ENCODE data around the gene MARCO. TPM values are rescaled to one million over a fixed set of nuclear protein-coding genes. Genes with fewer than 3 reads are reported as not detected.
"Not testable (repeated sequence)": the region's sequence is repeated elsewhere in the genome, so short reads cannot be mapped to it uniquely, and the experiment has no call there.

The MARCO gene
- total and polyA plus RNA-seq, 4 donors = 0.19 to 3.0 (median 0.44) TPM

GRCh38 chr2:118993392-118993752 is 51.4 kb downstream of the MARCO start:
- Histone ChIP-seq H3K27ac (ENCODE audit: low read depth, low read length) (no peak overlapping the region), H3K27me3 (ENCODE audit: control insufficient read depth, insufficient read depth, low read length) (no peaks in the 10 kb centered on the region), H3K4me3 (ENCODE audit: low read depth, low read length) (no peak overlapping the region), H3K4me1 (ENCODE audit: control insufficient read depth, insufficient read depth, low read length) (no peaks in the 10 kb centered on the region), H3K36me3 (ENCODE audit: control insufficient read depth, insufficient read depth, low read length) (no peaks in the 10 kb centered on the region), H3K9me3 (ENCODE audit: control insufficient read depth, insufficient read depth, low read length) (no peaks in the 10 kb centered on the region)
- no peak for DNase-seq (ENCODE audit: low read depth in 4 of 6, low spot score in 6 of 6)
- WGBS (ENCODE audit: insufficient coverage) = 90% methylated on average over 4 of the region's 4 CpGs

- Histone ChIP-seq H3K27me3 (ENCODE audit: control insufficient read depth, insufficient read depth, low read length) (no peaks in the 10 kb centered on the region), H3K36me3 (ENCODE audit: control insufficient read depth, insufficient read depth, low read length) (no peaks in the 10 kb centered on the region), H3K4me1 (ENCODE audit: control insufficient read depth, insufficient read depth, low read length) (no peaks in the 10 kb centered on the region), H3K4me3 (ENCODE audit: low read depth, low read length) (no peak overlapping the region), H3K9me3 (ENCODE audit: control insufficient read depth, insufficient read depth, low read length) (no peaks in the 10 kb centered on the region), H3K27ac (ENCODE audit: low read depth, low read length) (no peak overlapping the region)
- 94% methylated on average over 12 of the region's 14 CpGs for WGBS (ENCODE audit: insufficient coverage)
- no peak for DNase-seq (ENCODE audit: low read depth in 4 of 6, low spot score in 6 of 6)
Measured at GRCh38 chr2:118994172-118994700, 52.2 kb downstream of the MARCO start.

- DNase-seq (ENCODE audit: low read depth in 4 of 6, low spot score in 6 of 6) = no peak
Measured at GRCh38 chr2:118994778-118995177, 52.8 kb downstream of the MARCO start.

GRCh38 chr2:119003856-119004255 is 61.9 kb downstream of the MARCO start:
- WGBS (ENCODE audit: insufficient coverage) = 92% methylated on average over 4 of the region's 4 CpGs
- H3K27ac ChIP-seq (ENCODE audit: low read depth, low read length); H3K27me3 ChIP-seq (ENCODE audit: control insufficient read depth, insufficient read depth, low read length); H3K36me3 ChIP-seq (ENCODE audit: control insufficient read depth, insufficient read depth, low read length); H3K9me3 ChIP-seq (ENCODE audit: control insufficient read depth, insufficient read depth, low read length); H3K4me1 ChIP-seq (ENCODE audit: control insufficient read depth, insufficient read depth, low read length); H3K4me3 ChIP-seq (ENCODE audit: low read depth, low read length); DNase-seq (ENCODE audit: low read depth in 4 of 6, low spot score in 6 of 6): not testable (repeated sequence)

More at GRCh38 chr2:118994778-118995177, 52.8 kb downstream of the MARCO start:
- no peaks in the 10 kb centered on the region for H3K9me3 ChIP-seq (ENCODE audit: control insufficient read depth, insufficient read depth, low read length)
- 83% methylated on average over 2 of the region's 2 CpGs for WGBS (ENCODE audit: insufficient coverage)
- no peak overlapping the region for H3K4me3 ChIP-seq (ENCODE audit: low read depth, low read length)
- H3K27me3 ChIP-seq (ENCODE audit: control insufficient read depth, insufficient read depth, low read length) = no peaks in the 10 kb centered on the region
- no peaks in the 10 kb centered on the region for H3K36me3 ChIP-seq (ENCODE audit: control insufficient read depth, insufficient read depth, low read length)
- no peak overlapping the region for H3K27ac ChIP-seq (ENCODE audit: low read depth, low read length)
- no peaks in the 10 kb centered on the region for H3K4me1 ChIP-seq (ENCODE audit: control insufficient read depth, insufficient read depth, low read length)

DNA sequence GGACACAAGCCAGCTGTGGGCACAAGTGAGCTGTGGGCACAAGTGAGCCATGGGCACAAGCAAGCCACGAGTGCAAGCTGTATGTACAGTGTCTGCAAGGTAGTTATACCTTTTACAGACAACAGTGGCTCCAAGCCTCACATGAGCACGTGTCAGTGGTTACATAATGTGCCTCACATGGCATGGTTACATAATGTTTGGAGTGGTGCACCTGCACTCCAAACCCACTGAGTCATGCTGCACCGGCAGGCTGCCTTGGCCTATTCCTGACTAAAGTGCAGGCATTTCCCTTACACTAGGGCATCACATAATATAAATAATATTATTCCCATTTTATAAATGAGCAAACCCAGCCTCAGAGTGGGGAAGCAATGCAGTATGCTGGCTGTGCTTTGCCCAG is 62.6 kb downstream of the MARCO start:
- no peak overlapping the region for H3K27ac ChIP-seq (ENCODE audit: low read depth, low read length)
- peaks cover 3% of the 10 kb centered on the region for H3K9me3 ChIP-seq (ENCODE audit: control insufficient read depth, insufficient read depth, low read length)
- no peak for DNase-seq (ENCODE audit: low read depth in 4 of 6, low spot score in 6 of 6)
- peaks cover 2% of the 10 kb centered on the region for H3K27me3 ChIP-seq (ENCODE audit: control insufficient read depth, insufficient read depth, low read length)
- H3K4me3 ChIP-seq (ENCODE audit: low read depth, low read length) = no peak overlapping the region
- no peaks in the 10 kb centered on the region for H3K36me3 ChIP-seq (ENCODE audit: control insufficient read depth, insufficient read depth, low read length)
- no peaks in the 10 kb centered on the region for H3K4me1 ChIP-seq (ENCODE audit: control insufficient read depth, insufficient read depth, low read length)
- 89% methylated on average over 1 of the region's 3 CpGs for WGBS (ENCODE audit: insufficient coverage)

DNA sequence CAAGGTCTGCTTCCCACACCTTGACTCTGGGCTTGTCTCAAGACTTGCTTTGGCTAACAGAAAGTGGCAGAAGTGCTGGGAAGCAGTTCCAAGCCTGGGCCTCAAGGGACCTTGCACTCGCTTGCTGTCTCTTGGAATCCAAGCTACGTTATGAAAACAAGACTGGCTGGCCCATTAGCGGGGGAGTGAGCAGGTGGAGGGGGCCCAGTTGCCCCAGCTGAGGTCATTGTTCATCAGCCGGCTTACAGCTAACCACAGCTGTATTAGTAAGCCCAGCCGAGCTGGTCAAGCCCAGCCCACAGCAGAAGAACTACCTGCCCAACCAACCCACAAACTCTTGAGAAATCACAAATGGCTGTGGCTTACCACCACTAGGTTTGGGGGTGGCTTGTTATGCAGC is 63.1 kb downstream of the MARCO start:
- no peaks in the 10 kb centered on the region for H3K36me3 ChIP-seq (ENCODE audit: control insufficient read depth, insufficient read depth, low read length)
- H3K4me1 ChIP-seq (ENCODE audit: control insufficient read depth, insufficient read depth, low read length) = no peaks in the 10 kb centered on the region
- H3K27me3 ChIP-seq (ENCODE audit: control insufficient read depth, insufficient read depth, low read length) = peaks cover 2% of the 10 kb centered on the region
- no peak overlapping the region for H3K4me3 ChIP-seq (ENCODE audit: low read depth, low read length)
- 93% methylated on average over 4 of the region's 5 CpGs for WGBS (ENCODE audit: insufficient coverage)
- H3K27ac ChIP-seq (ENCODE audit: low read depth, low read length) = no peak overlapping the region
- H3K9me3 ChIP-seq (ENCODE audit: control insufficient read depth, insufficient read depth, low read length) = peaks cover 3% of the 10 kb centered on the region
- DNase-seq (ENCODE audit: low read depth in 4 of 6, low spot score in 6 of 6) = no peak

GRCh38 chr2:119005555-119005954 is 63.6 kb downstream of the MARCO start:
- Histone ChIP-seq H3K4me1 (ENCODE audit: control insufficient read depth, insufficient read depth, low read length) (no peaks in the 10 kb centered on the region), H3K27me3 (ENCODE audit: control insufficient read depth, insufficient read depth, low read length) (peaks cover 5% of the 10 kb centered on the region), H3K27ac (ENCODE audit: low read depth, low read length) (no peak overlapping the region), H3K9me3 (ENCODE audit: control insufficient read depth, insufficient read depth, low read length) (peaks cover 3% of the 10 kb centered on the region), H3K36me3 (ENCODE audit: control insufficient read depth, insufficient read depth, low read length) (no peaks in the 10 kb centered on the region), H3K4me3 (ENCODE audit: low read depth, low read length) (no peak overlapping the region)
- WGBS (ENCODE audit: insufficient coverage) = 82% methylated on average over 6 of the region's 6 CpGs
- no peak for DNase-seq (ENCODE audit: low read depth in 4 of 6, low spot score in 6 of 6)

DNA sequence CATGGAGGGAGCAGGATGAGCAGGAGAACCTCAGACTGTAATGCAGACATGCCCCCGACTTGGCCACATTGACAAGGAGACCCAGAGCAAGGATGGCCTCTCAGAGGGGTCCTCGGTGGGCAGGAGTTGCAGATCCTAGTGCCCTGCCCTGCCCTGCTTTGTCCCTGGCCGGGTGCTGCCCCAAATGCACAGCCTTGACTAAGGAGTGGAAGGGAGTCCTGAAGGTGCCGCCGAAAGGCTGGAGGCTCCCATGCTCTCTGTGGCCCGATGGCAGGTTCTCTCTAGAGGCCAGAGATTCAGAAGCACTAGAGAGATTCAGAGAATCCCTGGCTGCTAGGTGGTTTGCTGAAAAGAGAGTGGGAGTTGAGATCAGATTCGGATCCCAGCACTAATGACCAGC is 64.4 kb downstream of the MARCO start:
- no peak overlapping the region for H3K27ac ChIP-seq (ENCODE audit: low read depth, low read length)
- no peak overlapping the region for H3K4me3 ChIP-seq (ENCODE audit: low read depth, low read length)
- DNase-seq (ENCODE audit: low read depth in 4 of 6, low spot score in 6 of 6) = no peak
- peaks cover 3% of the 10 kb centered on the region for H3K4me1 ChIP-seq (ENCODE audit: control insufficient read depth, insufficient read depth, low read length)
- peaks cover 11% of the 10 kb centered on the region for H3K27me3 ChIP-seq (ENCODE audit: control insufficient read depth, insufficient read depth, low read length)
- no peaks in the 10 kb centered on the region for H3K36me3 ChIP-seq (ENCODE audit: control insufficient read depth, insufficient read depth, low read length)
- WGBS (ENCODE audit: insufficient coverage) = 92% methylated on average over 7 of the region's 7 CpGs
- peaks cover 3% of the 10 kb centered on the region for H3K9me3 ChIP-seq (ENCODE audit: control insufficient read depth, insufficient read depth, low read length)

GRCh38 chr2:119008108-119008507 is 66.1 kb downstream of the MARCO start:
- Histone ChIP-seq H3K4me3 (ENCODE audit: low read depth, low read length) (no peak overlapping the region), H3K27ac (ENCODE audit: low read depth, low read length) (no peak overlapping the region), H3K4me1 (ENCODE audit: control insufficient read depth, insufficient read depth, low read length) (peaks cover 3% of the 10 kb centered on the region), H3K36me3 (ENCODE audit: control insufficient read depth, insufficient read depth, low read length) (no peaks in the 10 kb centered on the region), H3K27me3 (ENCODE audit: control insufficient read depth, insufficient read depth, low read length) (peaks cover 11% of the 10 kb centered on the region), H3K9me3 (ENCODE audit: control insufficient read depth, insufficient read depth, low read length) (peaks cover 3% of the 10 kb centered on the region)
- no peak for DNase-seq (ENCODE audit: low read depth in 4 of 6, low spot score in 6 of 6)
- WGBS (ENCODE audit: insufficient coverage) = no CpG with 5 or more reads among the region's 2 CpGs

DNA sequence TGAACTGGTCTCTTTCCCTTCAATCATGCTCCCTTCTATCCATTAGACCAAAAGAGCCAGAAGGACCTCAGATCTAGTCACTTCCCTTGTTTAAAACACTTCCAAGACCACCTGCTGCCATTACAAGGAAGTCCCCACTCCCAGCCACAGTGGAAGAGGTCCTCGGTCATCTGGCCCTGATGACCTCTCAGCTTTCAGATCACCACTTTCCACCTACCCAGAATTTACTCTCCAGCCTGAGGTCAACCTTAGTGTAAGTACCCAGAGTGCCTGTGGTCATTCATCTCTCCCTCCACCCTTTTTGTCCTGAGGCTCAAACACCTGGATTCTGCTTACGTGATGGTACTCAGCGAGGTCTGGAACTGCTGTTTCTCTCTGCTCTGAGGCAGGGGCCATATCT is 67.1 kb downstream of the MARCO start:
- no peak for DNase-seq (ENCODE audit: low read depth in 4 of 6, low spot score in 6 of 6)
- H3K27ac ChIP-seq (ENCODE audit: low read depth, low read length) = no peak overlapping the region
- 71% methylated on average over 1 of the region's 3 CpGs for WGBS (ENCODE audit: insufficient coverage)
- peaks cover 11% of the 10 kb centered on the region for H3K27me3 ChIP-seq (ENCODE audit: control insufficient read depth, insufficient read depth, low read length)
- no peaks in the 10 kb centered on the region for H3K36me3 ChIP-seq (ENCODE audit: control insufficient read depth, insufficient read depth, low read length)
- H3K9me3 ChIP-seq (ENCODE audit: control insufficient read depth, insufficient read depth, low read length) = peaks cover 3% of the 10 kb centered on the region
- H3K4me3 ChIP-seq (ENCODE audit: low read depth, low read length) = no peak overlapping the region
- peaks cover 3% of the 10 kb centered on the region for H3K4me1 ChIP-seq (ENCODE audit: control insufficient read depth, insufficient read depth, low read length)

Measured in spinal cord (tissue), 10 donors.